IgD-negative memory B cell (primary cell): Measurements from ENCODE around the gene PTGES3. TPM values are rescaled to one million over a fixed set of nuclear protein-coding genes. Genes with fewer than 3 reads are reported as not detected.
A peak's percentile ranks its signal among the peaks of the same experiment; 100 is the strongest.
"Not testable (repeated sequence)": the region's sequence is repeated elsewhere in the genome, so short reads cannot be mapped to it uniquely, and the experiment has no call there.

Experiments used
- H3K27ac Mint-ChIP-seq, 3 donors: one replicate each; pipeline ENCODE4 v1.8.0; 2020 to 2022; ENCODE audit warnings: mild to moderate bottlenecking in 3 of 3, mixed read lengths in 3 of 3, moderate library complexity in 1 of 3
- H3K27me3 Mint-ChIP-seq: one replicate; pipeline ENCODE4 v1.8.0; 2021; ENCODE audit warnings: mixed read lengths
- H3K36me3 Mint-ChIP-seq: one replicate; pipeline ENCODE4 v1.8.0; 2020; ENCODE audit warnings: mild to moderate bottlenecking, mixed read lengths
- H3K4me1 Mint-ChIP-seq, 3 donors: one replicate each; pipeline ENCODE4 v1.8.0; 2020 to 2022; ENCODE audit warnings: mixed read lengths in 3 of 3, mild to moderate bottlenecking in 1 of 3
- H3K4me3 Mint-ChIP-seq, 4 donors: one replicate each; pipeline ENCODE4 v1.8.0; 2020 to 2022; ENCODE audit warnings: mild to moderate bottlenecking in 4 of 4, mixed read lengths in 4 of 4, moderate library complexity in 3 of 4
- H3K9me3 Mint-ChIP-seq, 3 donors: one replicate each; pipeline ENCODE4 v1.8.0; 2020 to 2021; ENCODE audit warnings: mixed read lengths in 3 of 3, mild to moderate bottlenecking in 1 of 3
- polyA plus RNA-seq: library from polyadenylated mRNA; unstranded; fragments of 300-500 nt; fragmentation: Illumina TruSeq; gene quantifications from one replicate; pipeline ENCODE4 v1.2.3, GENCODE V29; 2021

The PTGES3 gene
- polyA plus RNA-seq, 1 donor from 2014 or later, result 246 TPM

- peak overlapping the region; percentile 50 to 91 (median 79) for H3K27ac Mint-ChIP-seq
- peak overlapping the region in 3 of 4 donors; percentile 63 to 85 (median 76) for H3K4me3 Mint-ChIP-seq
- H3K4me1 Mint-ChIP-seq, result peaks cover 51 to 57% (median 55%) of the 10 kb centered on the region in 3 donors
- peaks cover 10% of the 10 kb centered on the region for H3K36me3 Mint-ChIP-seq
- H3K9me3 Mint-ChIP-seq, result no peaks in the 10 kb centered on the region
- no peaks in the 10 kb centered on the region for H3K27me3 Mint-ChIP-seq
These were observed 30.6 kb upstream of the PTGES3 start for GRCh38 chr12:56718636-56719035.

GRCh38 chr12:56718149-56718548 lies 30.1 kb upstream of the PTGES3 start:
- no peaks in the 10 kb centered on the region for H3K27me3 Mint-ChIP-seq
- no peaks in the 10 kb centered on the region for H3K9me3 Mint-ChIP-seq
- H3K4me3 Mint-ChIP-seq, result no peak overlapping the region
- no peak overlapping the region for H3K27ac Mint-ChIP-seq
- peaks cover 10% of the 10 kb centered on the region for H3K36me3 Mint-ChIP-seq
- peaks cover 46 to 53% (median 52%) of the 10 kb centered on the region in 3 donors for H3K4me1 Mint-ChIP-seq

GRCh38 chr12:56716933-56717880 lies 29.1 kb upstream of the PTGES3 start:
- Mint-ChIP-seq H3K27me3 (no peaks in the 10 kb centered on the region), H3K4me1 (peaks cover 39 to 48% (median 44%) of the 10 kb centered on the region in 3 donors), H3K36me3 (peaks cover 15% of the 10 kb centered on the region), H3K4me3 (peak overlapping the region in 1 of 4 donors; percentile 14), H3K27ac (peak overlapping the region; percentile 31 to 93 (median 46)), H3K9me3 (no peaks in the 10 kb centered on the region)

DNA sequence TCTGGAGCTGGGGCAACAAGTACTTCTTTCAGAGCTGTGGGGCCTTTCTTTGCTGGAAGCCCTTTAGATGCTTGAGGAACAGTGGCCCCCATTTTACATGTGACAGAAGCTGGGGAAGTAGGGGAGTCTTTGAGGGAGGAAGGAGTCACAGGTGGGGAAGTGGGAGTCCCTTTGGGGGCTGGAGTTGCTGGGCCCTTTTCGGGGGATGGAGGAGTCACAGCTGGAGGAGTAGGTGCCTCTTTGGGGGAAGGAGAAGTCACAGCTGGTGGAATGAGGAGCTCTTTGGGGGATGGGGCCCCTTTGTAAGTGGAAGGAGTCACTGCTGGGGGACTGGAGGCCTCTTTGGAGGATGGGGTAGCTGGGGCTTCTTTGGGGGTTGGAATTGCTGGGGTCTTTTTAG lies 28.4 kb upstream of the PTGES3 start:
- peaks cover 35 to 40% (median 37%) of the 10 kb centered on the region in 3 donors for H3K4me1 Mint-ChIP-seq
- no peaks in the 10 kb centered on the region for H3K27me3 Mint-ChIP-seq
- H3K36me3 Mint-ChIP-seq, result peaks cover 14% of the 10 kb centered on the region
- no peaks in the 10 kb centered on the region for H3K9me3 Mint-ChIP-seq
- peak overlapping the region; percentile 6 to 93 (median 31) for H3K27ac Mint-ChIP-seq
- peak overlapping the region in 1 of 4 donors; percentile 32 for H3K4me3 Mint-ChIP-seq

DNA sequence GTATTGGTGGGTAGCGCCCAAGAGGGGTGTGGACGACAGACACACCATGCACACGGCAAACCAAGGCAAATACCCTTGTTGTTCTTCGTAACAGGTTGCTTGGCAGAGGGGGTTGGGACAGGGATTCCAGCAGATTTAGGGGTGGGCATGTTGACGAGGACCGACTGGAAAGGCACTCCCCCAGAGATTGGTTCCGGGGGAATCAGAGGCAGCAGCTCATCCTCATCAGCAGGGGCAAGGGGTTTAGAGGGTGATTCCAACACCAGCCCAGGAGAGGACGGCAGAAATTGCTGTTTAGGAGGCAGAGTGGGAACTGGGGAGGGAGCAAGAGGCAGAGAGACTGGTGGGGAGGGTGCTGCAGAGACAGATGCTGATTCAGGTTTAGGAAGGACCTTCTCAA lies 27.7 kb upstream of the PTGES3 start:
- Mint-ChIP-seq H3K4me3 (peak overlapping the region in 1 of 4 donors; percentile 33), H3K9me3 (no peaks in the 10 kb centered on the region), H3K4me1 (peaks cover 32 to 34% (median 32%) of the 10 kb centered on the region in 3 donors), H3K36me3 (peaks cover 14% of the 10 kb centered on the region), H3K27me3 (no peaks in the 10 kb centered on the region), H3K27ac (peak overlapping the region; percentile 31 to 83 (median 69))

DNA sequence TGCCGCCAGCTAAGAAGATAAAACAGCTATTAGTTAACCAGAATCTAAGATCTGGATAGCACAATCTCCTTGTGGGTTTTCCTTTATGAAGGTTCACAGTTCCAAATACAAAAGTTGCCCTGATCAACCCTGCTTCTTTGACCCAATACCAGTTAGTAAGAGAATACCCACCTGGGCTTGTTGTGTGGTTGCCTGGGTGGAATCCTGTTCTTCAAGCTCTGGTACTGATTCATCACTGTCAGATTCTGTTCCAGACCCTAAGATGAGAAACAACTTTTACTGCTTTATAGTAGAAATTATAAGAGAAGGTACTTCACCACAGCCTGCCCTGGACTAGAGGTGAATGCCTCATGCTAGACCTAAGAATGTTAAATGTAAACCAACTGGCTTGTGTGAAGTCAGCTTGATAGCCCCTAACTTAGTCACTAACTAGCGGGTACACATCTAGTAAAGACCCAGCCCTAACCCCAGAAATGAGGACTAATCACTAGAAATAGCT lies 26.4 kb upstream of the PTGES3 start:
- no peak overlapping the region for H3K4me3 Mint-ChIP-seq
- H3K36me3 Mint-ChIP-seq, result peaks cover 10% of the 10 kb centered on the region
- H3K4me1 Mint-ChIP-seq, result peaks cover 19 to 21% (median 19%) of the 10 kb centered on the region in 3 donors
- no peaks in the 10 kb centered on the region for H3K27me3 Mint-ChIP-seq
- H3K9me3 Mint-ChIP-seq, result no peaks in the 10 kb centered on the region
- no peak overlapping the region for H3K27ac Mint-ChIP-seq

DNA sequence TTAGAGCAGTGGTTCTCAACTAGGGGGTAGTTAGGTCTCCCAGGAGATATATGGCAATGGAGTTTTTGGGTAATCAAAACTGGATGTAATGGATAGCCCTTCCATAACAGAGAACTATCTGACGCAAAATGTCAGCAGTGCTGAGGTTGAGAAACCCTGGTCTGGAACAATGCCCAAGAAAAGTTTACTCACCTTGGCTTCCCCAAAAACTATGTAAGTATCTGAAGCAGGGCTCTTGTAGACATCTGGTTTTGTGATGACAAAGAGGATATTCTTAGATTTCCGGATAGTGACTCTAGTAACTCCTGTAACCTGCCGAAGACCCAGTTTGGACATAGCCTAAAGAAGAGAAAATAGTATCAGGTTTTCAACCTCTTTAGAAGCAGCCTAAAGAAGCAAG lies 25.3 kb upstream of the PTGES3 start:
- H3K27ac Mint-ChIP-seq, result peak overlapping the region in 1 of 3 donors; percentile 64
- H3K36me3 Mint-ChIP-seq, result peaks cover 10% of the 10 kb centered on the region
- H3K4me3 Mint-ChIP-seq, result peak overlapping the region in 1 of 4 donors; percentile 45
- H3K4me1 Mint-ChIP-seq, result peaks cover 10 to 11% (median 10%) of the 10 kb centered on the region in 3 donors
- H3K9me3 Mint-ChIP-seq, result no peaks in the 10 kb centered on the region
- no peaks in the 10 kb centered on the region for H3K27me3 Mint-ChIP-seq

DNA sequence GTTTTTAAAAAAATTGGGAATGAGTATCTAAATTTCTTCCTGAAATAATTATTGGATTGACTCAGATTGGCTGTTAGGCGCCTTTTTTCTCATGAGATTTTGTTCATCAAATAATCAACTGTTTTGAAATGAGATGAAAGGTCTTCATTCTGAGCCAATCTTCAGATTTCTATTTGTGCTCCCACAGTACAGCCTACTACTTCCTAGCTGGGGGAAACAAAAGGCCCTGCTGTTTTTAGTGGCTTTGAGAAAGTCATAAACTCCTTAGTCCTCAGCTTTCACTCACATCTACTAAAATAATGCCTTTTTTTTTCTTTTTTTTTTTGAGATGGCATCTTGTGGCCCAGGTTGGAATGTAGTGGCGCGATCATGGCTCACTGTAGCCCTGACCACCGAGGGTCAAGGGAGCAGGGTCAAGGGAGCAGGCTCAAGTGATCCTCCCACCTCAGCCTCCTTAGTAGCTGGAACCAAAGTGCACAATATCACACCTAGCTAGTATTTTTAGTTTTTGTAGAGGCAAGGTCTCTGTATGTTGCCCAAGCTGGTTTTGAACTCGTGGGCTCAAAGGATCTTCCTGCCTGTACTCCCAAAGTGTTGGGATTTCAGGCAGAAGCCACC lies 21.8 kb upstream of the PTGES3 start:
- Mint-ChIP-seq H3K9me3 (no peaks in the 10 kb centered on the region), H3K27ac (no peak overlapping the region), H3K4me3 (no peak overlapping the region), H3K27me3 (no peaks in the 10 kb centered on the region), H3K4me1 (peaks cover 0 to 2% (median 1%) of the 10 kb centered on the region in 3 donors), H3K36me3 (peaks cover 6% of the 10 kb centered on the region)

- H3K27ac Mint-ChIP-seq, H3K4me3 Mint-ChIP-seq, H3K36me3 Mint-ChIP-seq, H3K4me1 Mint-ChIP-seq, H3K27me3 Mint-ChIP-seq, H3K9me3 Mint-ChIP-seq: not testable (repeated sequence)
These were observed 16.4 kb upstream of the PTGES3 start for GRCh38 chr12:56704522-56704921.

DNA sequence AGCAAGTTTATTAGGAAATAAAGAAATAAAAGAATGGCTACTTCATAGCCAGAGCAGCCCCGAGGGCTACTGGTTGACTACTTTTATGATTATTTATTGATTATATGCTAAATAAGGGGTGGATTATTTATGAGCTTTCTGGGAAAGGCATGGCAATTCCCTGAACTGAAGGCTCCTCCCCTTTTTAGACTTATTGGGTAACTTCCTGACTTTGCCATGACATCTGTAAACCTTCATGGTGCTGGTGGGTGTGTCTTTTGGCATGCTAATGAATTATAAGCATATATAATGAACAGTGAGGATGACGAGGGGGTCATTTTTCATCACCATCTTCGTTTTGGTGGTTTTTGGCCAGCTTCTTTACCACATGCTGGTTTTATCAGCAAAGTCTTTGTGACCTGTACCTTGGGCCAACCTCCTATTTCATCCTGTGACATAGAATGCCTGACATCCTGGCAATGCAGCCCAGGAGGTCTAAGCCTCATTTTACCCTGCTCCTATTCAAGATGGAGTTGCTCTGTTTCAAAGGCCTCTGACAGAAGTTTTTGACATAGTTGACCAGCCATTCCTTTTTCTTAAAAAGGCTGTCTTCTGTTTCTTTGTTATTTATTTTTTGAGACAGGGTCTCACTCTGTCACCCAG lies 11.1 kb upstream of the PTGES3 start:
- Mint-ChIP-seq H3K27me3 (no peaks in the 10 kb centered on the region), H3K4me1 (peaks cover 4 to 7% (median 5%) of the 10 kb centered on the region in 3 donors), H3K9me3 (no peaks in the 10 kb centered on the region), H3K27ac (no peak overlapping the region), H3K4me3 (peak overlapping the region in 1 of 4 donors; percentile 60), H3K36me3 (no peaks in the 10 kb centered on the region)

DNA sequence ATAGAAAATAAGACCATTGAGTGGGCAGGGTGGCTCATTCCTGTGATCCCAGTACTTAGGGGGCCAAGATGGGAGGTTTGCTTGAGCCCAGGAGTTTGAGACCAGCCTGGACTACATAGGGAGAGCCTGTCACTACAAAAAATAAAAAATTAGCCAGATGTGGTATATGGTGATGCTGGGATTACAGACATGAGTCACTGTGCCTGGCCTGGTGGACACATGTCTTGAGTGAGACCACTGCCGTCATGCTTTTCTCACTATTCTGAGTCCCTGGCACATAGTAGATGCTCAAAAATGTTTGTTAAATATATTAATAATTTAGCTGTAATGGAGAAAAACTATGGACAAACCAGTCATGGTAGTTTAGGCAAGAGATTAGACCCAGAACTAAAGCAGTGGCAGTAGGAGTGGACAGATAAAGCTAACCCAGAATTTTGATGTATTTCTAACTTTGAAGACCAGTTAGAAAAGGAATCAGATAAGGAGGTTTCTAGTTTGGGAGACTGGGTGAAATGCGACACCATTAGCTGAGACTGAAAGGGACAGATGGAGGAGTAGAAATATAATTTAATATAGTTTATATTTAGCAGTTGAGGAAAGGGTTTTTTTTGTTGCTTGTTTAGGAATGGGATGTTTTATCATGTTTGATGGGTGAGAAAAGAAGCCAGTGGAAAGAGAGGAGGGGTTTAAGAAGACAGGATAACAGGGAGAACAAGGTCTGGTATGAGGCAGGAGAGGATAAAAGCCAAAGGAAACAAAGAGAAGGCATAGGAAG lies 7.4 kb upstream of the PTGES3 start:
- Mint-ChIP-seq H3K9me3 (no peaks in the 10 kb centered on the region), H3K4me1 (peaks cover under 1 to 2% (median under 1%) of the 10 kb centered on the region in 3 donors), H3K4me3 (peak overlapping the region in 1 of 4 donors; percentile 52), H3K27me3 (no peaks in the 10 kb centered on the region), H3K27ac (peak overlapping the region in 2 of 3 donors; percentile 48 to 56), H3K36me3 (no peaks in the 10 kb centered on the region)

- Mint-ChIP-seq H3K27ac (no peak overlapping the region), H3K4me1 (peaks cover 0 to under 1% (median 0%) of the 10 kb centered on the region in 3 donors), H3K27me3 (no peaks in the 10 kb centered on the region), H3K9me3 (no peaks in the 10 kb centered on the region), H3K36me3 (no peaks in the 10 kb centered on the region), H3K4me3 (peak overlapping the region in 1 of 4 donors; percentile 53)
These were observed 6.1 kb upstream of the PTGES3 start for GRCh38 chr12:56694161-56694560.

DNA sequence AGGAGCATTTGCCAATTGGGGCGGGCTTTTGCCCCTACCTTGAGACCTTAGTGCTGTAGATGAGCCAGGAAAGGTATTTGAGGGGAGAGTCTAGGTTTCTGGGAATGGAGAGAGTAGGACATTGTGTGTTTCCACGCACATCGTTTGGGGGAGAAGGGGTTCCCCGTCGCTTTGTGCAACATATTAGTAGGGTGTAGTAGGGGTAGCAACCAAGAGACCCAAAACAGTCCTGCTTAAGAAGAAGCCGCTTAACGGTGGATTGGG lies 694 bp upstream of the PTGES3 start:
- H3K27ac Mint-ChIP-seq, result peak overlapping the region; percentile 99 to 100 (median 99)
- no peaks in the 10 kb centered on the region for H3K9me3 Mint-ChIP-seq
- H3K27me3 Mint-ChIP-seq, result no peaks in the 10 kb centered on the region
- H3K36me3 Mint-ChIP-seq, result no peaks in the 10 kb centered on the region
- H3K4me1 Mint-ChIP-seq, result peaks cover 21 to 22% (median 22%) of the 10 kb centered on the region in 3 donors
- peak overlapping the region; percentile 97 to 99 (median 99) for H3K4me3 Mint-ChIP-seq
